GM10266 (cell line): Measurements from ENCODE around the gene TMEM190.

Experiments
- DNase-seq: peaks from one replicate; pipeline ENCODE4 v3.0.0; 2012; ENCODE audit errors: extremely low spot score
- TF ChIP-seq, protein P1 (sequence below): IDR thresholded peaks from 2 replicates; pipeline ENCODE4 v1.5.1; 2012; ENCODE audit warnings: mild to moderate bottlenecking, low read depth; ENCODE audit not compliant: control insufficient read depth, insufficient read depth; ENCODE audit errors: missing control alignments

Gene TMEM190

GRCh38 chr19:55346725-55347441 is 29.7 kb upstream of the TMEM190 start:
- TF ChIP-seq, protein P1, sequence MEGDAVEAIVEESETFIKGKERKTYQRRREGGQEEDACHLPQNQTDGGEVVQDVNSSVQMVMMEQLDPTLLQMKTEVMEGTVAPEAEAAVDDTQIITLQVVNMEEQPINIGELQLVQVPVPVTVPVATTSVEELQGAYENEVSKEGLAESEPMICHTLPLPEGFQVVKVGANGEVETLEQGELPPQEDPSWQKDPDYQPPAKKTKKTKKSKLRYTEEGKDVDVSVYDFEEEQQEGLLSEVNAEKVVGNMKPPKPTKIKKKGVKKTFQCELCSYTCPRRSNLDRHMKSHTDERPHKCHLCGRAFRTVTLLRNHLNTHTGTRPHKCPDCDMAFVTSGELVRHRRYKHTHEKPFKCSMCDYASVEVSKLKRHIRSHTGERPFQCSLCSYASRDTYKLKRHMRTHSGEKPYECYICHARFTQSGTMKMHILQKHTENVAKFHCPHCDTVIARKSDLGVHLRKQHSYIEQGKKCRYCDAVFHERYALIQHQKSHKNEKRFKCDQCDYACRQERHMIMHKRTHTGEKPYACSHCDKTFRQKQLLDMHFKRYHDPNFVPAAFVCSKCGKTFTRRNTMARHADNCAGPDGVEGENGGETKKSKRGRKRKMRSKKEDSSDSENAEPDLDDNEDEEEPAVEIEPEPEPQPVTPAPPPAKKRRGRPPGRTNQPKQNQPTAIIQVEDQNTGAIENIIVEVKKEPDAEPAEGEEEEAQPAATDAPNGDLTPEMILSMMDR: no peak
- DNase-seq: no peak

GRCh38 chr19:55347442-55348009 is 29.1 kb upstream of the TMEM190 start:
- DNase-seq: no peak
- TF ChIP-seq, protein P1: no peak

- TF ChIP-seq, protein P1: no peak
- no peak for DNase-seq
Observed at GRCh38 chr19:55348317-55349034, 28.1 kb upstream of the TMEM190 start.

- DNase-seq: no peak
- TF ChIP-seq, protein P1: no peak
Observed at GRCh38 chr19:55350620-55351315, 25.9 kb upstream of the TMEM190 start.

- no peak for DNase-seq
- TF ChIP-seq, protein P1: no peak
Observed at GRCh38 chr19:55352040-55352439, 24.6 kb upstream of the TMEM190 start.

DNA sequence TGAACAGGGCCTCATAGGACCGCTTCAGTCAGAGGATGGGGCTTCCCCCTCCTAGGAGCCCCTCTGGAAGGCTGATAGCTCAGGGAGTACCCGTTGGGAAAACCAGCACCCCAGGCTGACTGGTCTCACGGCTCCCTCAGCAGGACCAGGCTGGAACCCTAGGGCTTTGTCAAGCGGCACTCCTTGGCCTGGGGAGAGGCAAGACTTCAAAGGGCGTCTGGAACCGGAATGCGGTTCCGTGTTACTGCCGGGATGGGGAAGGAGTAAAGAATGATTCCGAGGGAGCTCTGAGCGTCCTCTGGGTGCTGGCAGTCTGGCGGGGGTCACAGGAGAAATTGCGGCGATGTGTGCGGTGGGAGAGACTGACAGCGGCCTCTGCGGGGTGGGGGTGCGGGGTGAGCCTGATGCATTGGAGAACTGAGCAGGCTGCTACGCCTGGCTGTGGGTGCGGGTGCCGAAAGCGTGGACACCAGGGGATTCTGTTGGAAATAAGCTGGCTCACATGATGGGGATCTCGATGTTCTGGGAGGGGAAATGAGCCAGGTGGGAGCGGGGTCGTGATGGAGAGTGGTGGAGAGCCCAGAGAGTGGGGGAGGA is 24.0 kb upstream of the TMEM190 start:
- TF ChIP-seq, protein P1: no peak
- DNase-seq: no peak
